Stimulated activated CD8-positive, alpha-beta memory T cell treated with anti-CD3 and anti-CD28 coated beads, Interleukin-12 subunit alpha, Interleukin-12 subunit beta, amount 100 ng/mL, for 4 hours (primary cell): ENCODE data around the gene PPP6R2.
"Not testable (repeated sequence)": the region's sequence is repeated elsewhere in the genome, so short reads cannot be mapped to it uniquely, and the experiment has no call there.

Experiments used
- DNase-seq: peaks from one replicate; pipeline ENCODE4 v3.0.0-alpha.2; 2020; ENCODE audit warnings: low read depth

Gene PPP6R2

GRCh38 chr22:50317674-50318073 is 25.5 kb upstream of the PPP6R2 start:
- DNase-seq: no peak

GRCh38 chr22:50318356-50318697 is 24.8 kb upstream of the PPP6R2 start:
- no peak for DNase-seq

GRCh38 chr22:50318698-50319411 is 24.3 kb upstream of the PPP6R2 start:
- no peak for DNase-seq

GRCh38 chr22:50319503-50319951 is 23.6 kb upstream of the PPP6R2 start:
- no peak for DNase-seq

GRCh38 chr22:50320116-50320515 is 23.0 kb upstream of the PPP6R2 start:
- DNase-seq: no peak

- no peak for DNase-seq
Measured at GRCh38 chr22:50320671-50321325, 22.3 kb upstream of the PPP6R2 start.

- not testable (repeated sequence) for DNase-seq
Measured at GRCh38 chr22:50322382-50323104, 20.6 kb upstream of the PPP6R2 start.

GRCh38 chr22:50323900-50324299 is 19.2 kb upstream of the PPP6R2 start:
- no peak for DNase-seq

- no peak for DNase-seq
Measured at GRCh38 chr22:50325444-50326224, 17.5 kb upstream of the PPP6R2 start.

- no peak for DNase-seq
Measured at GRCh38 chr22:50326225-50326955, 16.7 kb upstream of the PPP6R2 start.

GRCh38 chr22:50326956-50327710 is 16.0 kb upstream of the PPP6R2 start, which contains the start of gene DENND6B:
TSS of gene DENND6B (minus strand) at chr22:50327012. CDS start at chr22:50326988, 24 bp downstream.
- peak; percentile 58 for DNase-seq

GRCh38 chr22:50327711-50328019 is 15.5 kb upstream of the PPP6R2 start:
- DNase-seq: no peak

- DNase-seq: no peak
Measured at GRCh38 chr22:50329236-50329635, 13.9 kb upstream of the PPP6R2 start.

GRCh38 chr22:50334433-50334832 is 8.7 kb upstream of the PPP6R2 start:
- not testable (repeated sequence) for DNase-seq

GRCh38 chr22:50337262-50338041 is 5.7 kb upstream of the PPP6R2 start:
- no peak for DNase-seq

- no peak for DNase-seq
Measured at GRCh38 chr22:50338042-50338573, 5.0 kb upstream of the PPP6R2 start.

GRCh38 chr22:50338860-50339462 is 4.2 kb upstream of the PPP6R2 start:
- DNase-seq: no peak

- DNase-seq: no peak
Measured at GRCh38 chr22:50339945-50340879, 2.9 kb upstream of the PPP6R2 start.
